ENCODE data around the gene DDR1.
"Not testable (repeated sequence)": the region's sequence is repeated elsewhere in the genome, so short reads cannot be mapped to it uniquely, and the experiment has no call there.

DDR1 gene

DNA sequence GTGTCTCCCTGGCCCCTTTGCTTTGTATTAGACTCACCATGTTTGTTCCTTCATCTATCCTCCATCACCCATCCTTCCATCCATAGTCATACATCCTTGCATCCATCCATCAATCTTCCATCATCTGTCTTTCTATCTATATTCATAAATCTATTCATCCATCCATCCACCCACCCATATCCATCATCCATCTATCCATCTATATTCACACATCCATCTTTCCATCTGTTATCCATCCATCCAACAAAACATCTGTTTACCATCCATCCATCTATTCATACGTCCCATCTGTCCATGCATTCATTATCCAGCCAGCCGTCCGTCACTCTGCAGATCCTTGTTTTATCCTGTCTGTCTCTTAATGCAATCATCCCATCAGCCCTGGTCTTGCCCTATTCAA, 10.6 kb downstream of the DDR1 start:
- no peak for DNase-seq

DNA sequence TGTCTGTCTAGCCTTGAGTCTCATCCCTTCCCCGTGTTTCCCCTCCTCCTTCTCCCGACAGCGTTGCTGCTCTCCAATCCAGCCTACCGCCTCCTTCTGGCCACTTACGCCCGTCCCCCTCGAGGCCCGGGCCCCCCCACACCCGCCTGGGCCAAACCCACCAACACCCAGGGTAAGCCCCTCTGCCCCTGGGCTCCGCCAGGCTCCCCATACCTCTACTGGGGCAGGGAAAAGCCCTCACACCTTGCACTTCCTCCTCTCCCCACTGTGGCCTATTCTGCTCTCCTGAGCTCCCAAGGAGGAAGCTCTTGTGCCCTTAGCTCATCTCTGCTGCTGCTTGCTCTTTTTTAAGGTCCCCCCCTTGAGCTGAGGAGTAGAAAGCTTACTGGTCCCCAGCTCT, 11.0 kb downstream of the DDR1 start:
- no peak for DNase-seq

DNA sequence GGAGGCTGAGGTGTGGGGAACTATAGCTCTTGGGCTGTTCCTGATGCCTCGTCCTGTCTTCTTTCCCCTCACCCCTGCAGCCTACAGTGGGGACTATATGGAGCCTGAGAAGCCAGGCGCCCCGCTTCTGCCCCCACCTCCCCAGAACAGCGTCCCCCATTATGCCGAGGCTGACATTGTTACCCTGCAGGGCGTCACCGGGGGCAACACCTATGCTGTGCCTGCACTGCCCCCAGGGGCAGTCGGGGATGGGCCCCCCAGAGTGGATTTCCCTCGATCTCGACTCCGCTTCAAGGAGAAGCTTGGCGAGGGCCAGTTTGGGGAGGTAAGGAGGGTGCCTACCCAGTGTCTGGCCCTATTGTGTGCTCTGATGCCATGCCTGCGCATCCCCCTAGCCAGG, 12.2 kb downstream of the DDR1 start:
- DNase-seq = no peak

DNA sequence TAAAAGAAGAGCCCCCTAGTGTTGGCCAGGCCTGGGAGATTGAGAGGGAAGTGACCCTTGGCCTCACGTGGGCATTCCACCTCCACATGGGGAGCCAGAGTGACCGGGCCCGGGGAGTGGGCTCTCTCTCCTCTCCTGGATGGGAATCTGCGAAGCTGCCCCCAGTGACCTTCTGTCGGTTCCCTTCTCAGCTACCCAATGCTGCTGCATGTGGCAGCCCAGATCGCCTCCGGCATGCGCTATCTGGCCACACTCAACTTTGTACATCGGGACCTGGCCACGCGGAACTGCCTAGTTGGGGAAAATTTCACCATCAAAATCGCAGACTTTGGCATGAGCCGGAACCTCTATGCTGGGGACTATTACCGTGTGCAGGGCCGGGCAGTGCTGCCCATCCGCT, 13.6 kb downstream of the DDR1 start:
- DNase-seq = no peak

DNA sequence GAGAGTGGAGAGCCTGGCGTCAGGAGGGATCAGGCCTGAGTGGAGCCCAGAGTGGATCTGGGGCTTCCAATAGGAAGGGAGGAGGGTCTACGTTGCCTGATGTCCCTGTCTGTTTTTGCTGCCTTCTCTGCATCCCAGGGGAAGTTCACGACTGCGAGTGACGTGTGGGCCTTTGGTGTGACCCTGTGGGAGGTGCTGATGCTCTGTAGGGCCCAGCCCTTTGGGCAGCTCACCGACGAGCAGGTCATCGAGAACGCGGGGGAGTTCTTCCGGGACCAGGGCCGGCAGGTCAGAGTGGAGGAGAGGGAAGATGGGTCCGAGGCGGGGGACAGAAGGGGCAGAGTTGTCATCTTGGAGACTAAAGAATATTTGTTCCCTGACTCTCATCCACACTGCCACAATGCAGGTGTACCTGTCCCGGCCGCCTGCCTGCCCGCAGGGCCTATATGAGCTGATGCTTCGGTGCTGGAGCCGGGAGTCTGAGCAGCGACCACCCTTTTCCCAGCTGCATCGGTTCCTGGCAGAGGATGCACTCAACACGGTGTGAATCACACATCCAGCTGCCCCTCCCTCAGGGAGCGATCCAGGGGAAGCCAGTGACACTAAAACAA, 14.5 kb downstream of the DDR1 start:
- DNase-seq = no peak

DNA sequence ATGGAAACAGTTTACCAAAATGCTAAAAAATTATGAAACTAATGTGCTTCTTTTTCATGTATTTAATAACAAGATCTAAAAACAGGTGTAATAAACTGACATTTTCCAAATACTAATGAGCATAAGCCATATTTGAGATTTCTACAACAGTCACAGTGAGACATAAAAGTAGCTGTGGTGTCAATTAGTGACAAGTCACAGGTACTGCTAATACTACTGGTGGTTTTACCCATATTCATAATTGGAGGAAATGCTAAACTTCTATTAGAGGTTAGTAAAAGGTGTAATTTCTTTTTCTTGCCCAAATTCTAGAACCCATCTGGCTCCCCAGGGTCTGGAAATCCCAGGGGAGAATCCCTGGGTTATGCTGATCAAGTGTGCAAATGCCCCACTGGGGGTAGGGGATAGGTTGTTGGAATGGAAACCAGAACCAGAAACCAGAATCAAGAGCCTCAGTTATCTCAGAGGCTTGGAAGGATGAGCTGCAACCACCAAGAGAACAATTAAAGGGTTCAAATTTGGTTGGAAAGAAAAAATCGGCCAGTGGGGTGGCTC, 16.6 kb downstream of the DDR1 start:
- no peak for DNase-seq

DNA sequence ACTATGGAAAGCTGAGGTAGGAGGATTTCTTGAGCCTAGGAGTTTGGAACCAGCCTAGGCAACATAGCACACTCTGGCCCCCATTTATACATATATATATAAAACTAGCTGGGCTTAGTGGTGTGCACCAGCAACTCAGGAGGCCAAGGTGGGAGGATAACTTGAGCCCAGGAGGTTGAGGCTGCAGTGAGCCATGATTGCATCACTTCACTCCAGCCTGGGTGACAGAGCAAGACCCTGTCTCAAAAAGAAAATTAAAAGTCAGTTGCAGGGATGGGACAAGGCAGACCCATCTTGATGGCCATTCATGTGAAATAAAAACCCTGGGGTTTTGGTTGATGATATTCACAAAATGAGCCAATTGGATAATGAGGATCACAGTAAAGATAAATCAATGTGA, 17.1 kb downstream of the DDR1 start:
- DNase-seq = no peak

DNA sequence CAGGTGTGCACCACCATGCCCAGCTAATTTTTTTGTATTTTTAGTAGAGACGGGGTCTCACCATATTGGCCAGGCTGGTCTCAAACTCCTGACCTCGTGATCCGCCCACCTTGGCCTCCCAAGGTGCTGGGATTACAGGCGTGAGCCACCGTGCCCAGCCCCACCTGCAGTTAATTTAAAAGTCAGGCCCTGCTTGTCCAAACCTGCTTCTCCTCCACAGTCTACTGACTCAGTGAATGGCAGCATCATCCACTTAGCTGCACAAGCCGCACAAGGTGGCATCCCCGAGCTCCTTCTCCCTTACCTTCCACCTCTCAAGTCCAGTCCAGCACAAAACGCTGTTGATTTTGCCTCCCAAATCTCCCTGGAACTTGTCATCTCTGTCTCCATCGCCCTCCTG, 17.9 kb downstream of the DDR1 start:
- DNase-seq = not testable (repeated sequence)

DNA sequence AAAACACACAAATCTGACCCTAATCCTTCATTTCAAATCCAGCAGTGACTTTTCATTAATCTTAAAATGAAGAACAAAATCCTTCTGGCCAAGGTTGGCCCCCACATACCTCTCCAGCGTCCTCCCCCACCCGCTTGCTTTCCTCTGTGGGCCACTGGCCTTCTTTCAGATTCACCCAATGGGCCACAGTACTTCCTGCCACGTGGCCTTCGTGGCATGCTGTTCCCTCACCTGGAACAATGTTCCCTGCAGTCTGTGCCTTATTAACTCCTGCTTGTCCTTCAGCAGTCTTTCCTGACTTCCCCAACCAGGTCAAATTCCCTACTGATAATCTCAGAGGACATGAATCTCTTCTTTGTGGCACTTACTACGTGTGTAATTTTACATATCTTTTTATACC, 18.4 kb downstream of the DDR1 start:
- DNase-seq = no peak

DNA sequence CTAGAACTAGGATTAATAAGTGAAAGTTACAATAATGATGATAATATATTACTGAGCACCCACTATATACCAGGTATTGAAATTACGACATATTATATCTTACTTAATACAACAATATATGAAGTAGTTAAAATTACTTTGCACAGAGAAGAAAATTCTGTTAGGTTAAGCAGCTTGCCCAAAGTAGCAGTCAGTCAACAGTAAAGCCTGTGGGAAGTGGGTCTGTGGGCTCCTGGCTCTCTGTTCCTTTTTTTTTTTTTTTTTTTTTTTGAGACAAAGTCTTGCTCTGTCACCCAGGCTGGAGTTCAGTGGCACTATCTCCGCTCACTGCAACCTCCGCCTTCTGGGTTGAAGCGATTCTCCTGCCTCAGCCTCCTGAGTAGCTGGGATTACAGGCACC, 18.9 kb downstream of the DDR1 start:
- no peak for DNase-seq

DNA sequence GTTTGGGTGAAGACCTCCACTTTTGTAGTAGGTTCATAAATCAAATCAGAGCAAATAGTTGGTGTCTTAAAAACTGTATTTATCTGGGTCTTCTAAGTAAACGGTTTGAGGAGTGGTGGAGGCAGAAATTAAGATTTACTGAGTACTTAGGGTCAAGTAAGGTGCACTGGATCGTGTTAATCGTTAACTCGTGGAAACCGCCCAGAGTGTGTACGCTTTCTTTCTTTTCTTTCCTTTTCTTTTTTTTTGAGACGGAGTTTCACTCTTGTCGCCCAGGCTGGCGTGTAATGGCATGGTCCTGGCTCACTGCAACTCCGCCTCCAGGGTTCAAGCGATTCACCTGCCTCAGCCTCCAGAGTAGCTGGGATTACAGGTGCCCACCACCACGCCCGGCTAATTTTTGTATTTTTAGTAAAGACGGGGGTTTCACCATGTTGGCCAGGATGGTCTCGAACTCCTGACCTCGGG, 23.0 kb downstream of the DDR1 start:
- not testable (repeated sequence) for DNase-seq

DNA sequence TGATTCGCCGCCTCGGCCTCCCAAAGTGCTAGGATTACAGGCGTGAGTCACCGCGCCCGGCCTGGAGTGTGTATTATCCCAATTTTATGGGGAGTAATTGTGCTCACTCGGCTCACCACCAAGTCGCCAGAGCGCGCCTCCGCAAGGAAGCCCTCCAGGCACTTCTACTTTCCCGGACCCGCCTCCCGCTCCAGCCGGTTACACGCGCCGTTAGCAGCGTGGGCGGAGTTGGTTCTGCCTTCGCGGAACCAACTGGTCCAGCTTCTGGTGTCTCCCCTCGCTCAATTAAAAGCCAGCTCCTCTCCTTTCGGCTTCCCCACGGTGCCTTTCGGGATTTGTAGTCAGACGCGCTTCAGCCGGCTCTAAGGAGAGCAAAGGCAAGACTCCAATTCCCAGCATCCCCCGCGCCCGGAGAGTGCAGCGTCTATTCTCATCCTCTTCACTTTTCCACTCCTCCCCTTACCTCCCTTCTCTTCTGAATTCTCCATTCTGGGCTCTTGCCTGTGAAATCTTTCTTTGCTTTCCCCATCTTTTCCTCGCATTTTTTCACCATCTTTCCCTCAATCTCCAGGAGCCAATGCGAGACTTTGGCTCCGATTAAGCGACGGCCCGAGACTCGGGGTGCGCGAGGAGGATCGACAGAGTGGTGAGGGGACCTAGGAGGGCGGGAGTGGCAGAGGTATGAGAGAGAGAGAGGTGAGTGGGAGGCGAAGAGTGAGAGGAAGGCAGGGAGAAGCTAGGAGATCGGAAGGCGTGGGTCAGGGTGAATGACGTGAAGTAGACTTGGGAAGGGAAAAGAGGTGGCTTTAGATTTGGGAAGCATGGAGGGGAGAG, 23.7 kb downstream of the DDR1 start, which contains the start of gene GTF2H4:
Gene GTF2H4 (plus strand): TSS at position 450 of the 834 bp plus-strand sequence.
- DNase-seq = peak; percentile 88

DNA sequence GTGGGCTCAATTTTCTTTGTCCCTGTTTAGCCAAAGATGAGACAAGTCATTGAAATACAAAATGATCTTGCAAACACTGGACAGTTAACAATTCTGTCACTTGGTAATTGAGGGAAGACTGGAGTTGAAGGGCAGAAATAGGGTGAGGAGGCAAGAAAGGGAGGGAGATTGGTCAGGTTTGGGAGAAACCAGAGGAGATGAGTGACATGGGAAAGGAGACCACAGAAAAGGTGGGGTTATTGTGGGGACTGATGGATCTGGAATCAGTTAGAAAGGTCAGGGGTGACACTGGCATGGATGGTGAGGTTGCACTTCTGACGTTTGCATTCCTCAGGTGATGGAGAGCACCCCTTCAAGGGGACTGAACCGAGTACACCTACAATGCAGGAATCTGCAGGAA, 24.4 kb downstream of the DDR1 start:
- no peak for DNase-seq

DNA sequence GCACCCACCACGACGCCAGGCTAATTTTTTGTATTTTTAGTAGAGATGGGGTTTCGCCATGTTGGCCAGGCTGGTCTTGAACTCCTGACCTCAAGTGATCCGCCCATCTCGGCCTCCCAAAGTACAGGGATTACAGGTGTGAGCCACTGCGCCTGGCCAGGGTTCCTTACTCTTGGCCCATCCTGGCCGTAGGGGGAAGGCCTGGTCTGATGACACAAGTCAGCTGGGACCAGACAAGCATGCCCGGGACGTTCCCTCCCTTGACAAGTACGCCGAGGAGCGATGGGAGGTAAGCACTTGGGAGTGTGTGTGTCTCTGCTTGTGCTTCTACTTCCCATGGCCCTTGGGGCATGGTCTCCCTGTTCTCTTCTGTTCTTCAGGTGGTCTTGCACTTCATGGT, 26.2 kb downstream of the DDR1 start:
- not testable (repeated sequence) for DNase-seq

DNA sequence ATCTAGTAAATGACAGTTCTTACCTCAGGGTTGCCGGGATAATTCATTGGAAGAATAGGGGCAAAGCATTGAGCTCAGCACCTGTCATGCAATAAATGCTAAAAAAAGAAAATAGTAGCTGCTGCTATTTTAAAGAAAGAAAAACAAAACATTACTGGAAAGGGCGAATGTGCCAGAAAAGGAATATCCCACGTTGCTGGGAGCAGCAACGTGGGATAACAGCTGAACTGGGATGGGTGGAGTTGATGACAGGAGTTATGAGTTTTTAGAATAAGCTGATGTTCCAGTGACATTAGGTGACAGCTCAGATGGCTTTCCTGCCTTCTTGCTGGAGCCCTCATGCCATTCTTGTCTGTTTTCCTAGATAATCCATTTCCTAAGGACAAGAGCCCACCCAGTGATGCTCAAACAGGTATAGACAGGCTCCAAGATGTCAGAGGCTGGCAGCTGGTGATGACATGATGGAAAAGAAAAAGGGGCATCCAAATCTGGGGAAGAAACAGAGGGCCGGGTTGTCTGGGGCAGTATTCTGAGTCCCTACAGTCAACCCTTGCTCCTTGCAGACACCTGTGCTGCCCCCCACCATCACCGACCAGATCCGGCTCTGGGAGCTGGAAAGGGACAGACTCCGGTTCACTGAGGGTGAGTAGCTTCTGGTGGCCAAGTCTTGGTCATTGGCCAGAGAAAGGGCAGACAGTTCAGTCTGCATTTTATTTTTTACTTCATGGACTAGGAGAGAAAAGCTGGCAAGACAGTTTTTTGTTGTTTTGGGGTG, 28.6 kb downstream of the DDR1 start:
- DNase-seq = no peak

DNA sequence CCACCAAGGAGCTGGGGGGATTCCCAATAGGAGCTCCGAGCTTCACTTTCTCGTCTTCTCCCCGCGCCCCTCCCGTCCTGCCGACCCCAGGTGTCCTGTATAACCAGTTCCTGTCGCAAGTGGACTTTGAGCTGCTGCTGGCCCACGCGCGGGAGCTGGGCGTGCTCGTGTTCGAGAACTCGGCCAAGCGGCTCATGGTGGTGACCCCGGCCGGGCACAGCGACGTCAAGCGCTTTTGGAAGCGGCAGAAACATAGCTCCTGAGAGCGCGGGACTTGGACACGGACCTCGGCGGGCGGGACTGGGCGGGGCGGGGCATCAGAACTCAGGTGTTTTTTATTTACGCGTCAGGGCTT, 29.4 kb downstream of the DDR1 start:
- no peak for DNase-seq

DNA sequence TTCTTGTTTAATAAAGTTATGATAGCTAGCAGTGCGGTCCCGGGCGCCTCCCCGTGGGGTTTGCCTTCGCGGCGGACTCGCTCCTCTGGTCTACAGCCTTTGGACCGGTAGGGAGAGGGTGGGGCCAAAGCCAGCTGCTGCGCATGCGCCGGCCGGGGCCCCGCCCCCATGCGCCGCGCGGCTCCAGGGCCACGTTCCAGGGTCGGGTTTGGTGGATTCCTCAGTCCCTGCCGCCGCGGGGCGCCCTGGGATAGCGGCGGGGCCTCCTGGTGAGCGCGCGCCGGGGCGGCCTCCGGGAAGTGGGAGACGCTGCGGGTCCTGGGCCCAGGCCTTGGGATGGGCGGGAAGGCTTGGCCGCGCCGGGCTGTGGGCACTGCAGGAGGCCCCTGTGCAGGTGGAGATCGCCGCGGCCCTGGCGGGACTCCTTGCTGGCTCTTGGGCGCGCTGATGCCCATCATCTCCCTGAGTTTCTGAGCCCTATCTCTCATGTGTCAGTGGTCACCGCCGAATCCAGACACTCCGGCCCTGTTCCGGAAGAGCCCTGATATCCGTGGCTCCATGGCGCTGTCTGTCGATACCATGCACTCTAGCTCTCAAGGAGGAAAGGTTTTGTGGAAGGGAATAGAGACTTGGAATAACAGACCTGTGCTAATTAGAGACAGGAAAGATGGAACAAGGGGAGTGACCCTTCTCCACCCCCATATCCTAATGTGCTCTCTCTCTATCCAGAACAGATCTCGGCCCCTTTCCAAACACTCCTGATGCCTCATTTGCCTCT, 29.9 kb downstream of the DDR1 start, which contains the start of gene VARS2:
Gene VARS2 (plus strand): TSS at position 163 of the 778 bp plus-strand sequence. CDS start 599 bp downstream, at position 762.
- peak; percentile 81 for DNase-seq

DNA sequence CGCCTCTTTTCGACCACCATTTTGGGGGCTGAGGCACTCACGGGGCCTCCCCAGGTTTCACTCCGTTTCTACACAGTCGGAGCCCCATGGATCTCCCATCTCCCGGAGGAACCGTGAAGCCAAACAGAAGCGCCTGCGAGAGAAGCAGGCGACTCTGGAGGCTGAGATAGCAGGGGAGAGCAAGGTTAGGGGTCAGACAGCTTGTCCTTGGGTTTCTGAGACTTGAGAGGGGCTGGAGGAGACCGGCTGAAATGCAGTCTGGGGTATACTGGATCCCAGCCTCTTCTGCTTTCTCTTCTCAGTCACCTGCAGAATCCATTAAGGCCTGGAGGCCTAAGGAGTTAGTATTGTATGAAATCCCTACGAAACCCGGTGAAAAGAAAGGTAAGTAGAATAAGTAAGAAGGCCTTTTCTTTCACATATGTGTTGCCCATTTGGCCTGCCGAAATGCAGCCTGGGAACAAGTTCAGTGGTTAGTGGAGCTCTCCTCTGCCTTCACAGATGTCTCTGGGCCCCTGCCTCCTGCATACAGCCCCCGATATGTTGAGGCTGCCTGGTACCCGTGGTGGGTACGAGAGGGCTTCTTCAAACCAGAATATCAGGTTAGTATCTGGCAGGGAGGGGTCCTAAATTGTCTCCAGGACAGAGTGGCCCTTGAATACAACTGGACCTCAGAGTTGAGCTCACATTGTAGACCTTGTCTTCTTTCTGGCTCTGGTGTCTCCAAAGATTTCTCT, 30.7 kb downstream of the DDR1 start:
- DNase-seq = no peak

DNA sequence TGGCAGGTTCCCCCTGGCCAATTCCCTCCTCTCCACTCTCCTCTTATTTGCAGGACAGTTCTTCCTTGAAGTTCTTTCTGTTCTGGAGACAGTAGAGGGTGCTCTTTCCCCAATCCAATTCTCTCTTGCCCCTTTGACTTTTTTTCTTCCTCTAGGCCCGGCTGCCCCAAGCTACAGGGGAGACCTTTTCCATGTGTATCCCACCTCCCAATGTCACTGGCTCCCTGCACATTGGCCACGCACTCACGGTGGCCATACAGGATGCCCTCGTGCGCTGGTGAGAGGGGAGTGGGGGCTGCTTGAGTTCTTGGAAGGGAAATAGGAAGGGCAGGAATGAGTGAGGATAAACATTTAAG, 31.2 kb downstream of the DDR1 start:
- DNase-seq = no peak

DNA sequence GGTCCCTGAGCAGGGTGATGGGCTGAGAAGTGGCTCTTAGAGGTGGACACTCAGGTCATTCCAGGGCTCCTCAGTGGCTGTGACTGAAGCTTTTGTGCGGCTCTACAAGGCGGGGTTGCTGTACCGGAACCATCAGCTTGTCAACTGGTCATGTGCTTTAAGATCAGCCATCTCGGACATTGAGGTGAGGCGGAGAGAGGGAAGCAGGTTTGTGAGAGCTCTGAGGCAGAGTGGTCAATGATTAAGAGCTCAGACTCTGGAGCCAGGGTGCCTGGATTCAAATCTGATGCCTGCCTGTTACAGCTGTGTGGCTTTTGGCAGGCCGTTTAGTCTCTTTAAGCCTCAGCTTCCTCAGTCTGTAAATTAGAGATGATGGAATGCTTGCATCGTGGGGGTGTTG, 32.7 kb downstream of the DDR1 start:
- no peak for DNase-seq

DNA sequence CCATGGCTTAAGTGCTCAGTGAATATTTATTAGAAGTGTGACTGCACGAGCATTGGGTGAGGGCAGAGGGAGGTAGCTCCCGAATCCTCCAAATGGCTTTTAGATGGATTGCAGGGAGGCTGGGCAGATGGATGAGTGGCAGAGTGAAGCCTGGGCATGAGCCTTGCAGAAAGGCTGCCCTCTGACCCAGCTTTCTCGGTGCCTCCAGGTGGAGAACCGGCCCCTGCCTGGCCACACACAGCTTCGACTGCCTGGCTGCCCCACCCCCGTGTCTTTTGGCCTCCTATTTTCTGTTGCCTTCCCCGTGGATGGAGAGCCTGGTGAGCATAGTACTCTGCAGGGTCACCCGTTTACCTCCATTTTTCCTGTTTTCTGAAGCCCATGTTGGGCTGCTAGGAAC, 33.2 kb downstream of the DDR1 start:
- DNase-seq = no peak

DNA sequence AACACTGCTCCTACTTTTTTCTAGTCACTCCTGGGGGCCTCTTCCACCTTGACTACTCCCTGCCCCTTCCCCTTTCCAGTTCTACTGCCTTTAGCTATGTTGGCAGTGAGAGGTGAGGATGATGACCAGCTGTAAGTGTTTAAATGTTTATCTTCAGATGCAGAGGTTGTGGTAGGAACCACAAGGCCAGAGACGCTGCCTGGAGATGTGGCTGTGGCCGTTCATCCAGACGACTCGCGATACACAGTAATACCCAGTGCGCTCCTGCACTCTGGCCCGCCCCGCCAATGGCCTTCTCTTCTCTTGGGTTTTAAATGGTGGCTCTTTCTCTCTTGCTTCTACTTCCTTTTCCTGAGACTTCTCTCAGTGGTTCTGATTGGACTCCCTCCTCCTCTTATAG, 34.4 kb downstream of the DDR1 start:
- DNase-seq = no peak
